HG02642 (cell line): Measurements from ENCODE around the gene TRIO.
A peak's percentile ranks its signal among the peaks of the same experiment; 100 is the strongest.
"Not testable (repeated sequence)": the region's sequence is repeated elsewhere in the genome, so short reads cannot be mapped to it uniquely, and the experiment has no call there.

Experiments
- ATAC-seq: cut with Tn5 transposase; IDR thresholded peaks from one replicate; pipeline ENCODE4 v1.9.1; 2021; ENCODE audit warnings: mild to moderate bottlenecking; ENCODE audit not compliant: unreplicated experiment, poor library complexity

TRIO gene

GRCh38 chr5:14142827-14143545 is at the start of gene TRIO:
TRIO (plus strand) TSS chr5:14143342; CDS start chr5:14143726, 384 bp downstream.
- ATAC-seq, result peak; percentile 52

GRCh38 chr5:14097380-14097779 is 45.8 kb upstream of the TRIO start:
- ATAC-seq, result not testable (repeated sequence)

DNA sequence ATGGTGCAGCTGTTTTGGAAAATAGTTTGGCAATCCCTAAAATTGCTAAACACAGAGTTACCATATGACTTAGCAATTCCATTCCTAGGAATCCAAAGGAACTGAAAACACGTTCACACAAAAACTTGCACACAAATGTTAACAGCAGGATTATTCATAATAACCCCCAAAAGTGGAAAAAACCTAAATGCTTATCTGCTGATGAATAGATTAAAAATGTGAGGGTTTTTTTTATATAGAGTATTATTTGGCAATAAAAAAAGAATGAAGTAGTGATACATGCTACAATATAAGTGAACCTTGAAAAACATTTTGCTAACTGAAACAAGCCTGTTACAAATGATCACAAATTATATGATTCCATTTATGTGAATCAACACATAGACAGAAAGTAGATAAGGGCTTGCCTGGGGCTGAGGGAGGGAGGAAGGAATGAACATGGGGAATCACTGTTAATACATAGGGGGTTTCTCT is 45.1 kb upstream of the TRIO start:
- ATAC-seq, result no peak

GRCh38 chr5:14100281-14100680 is 42.9 kb upstream of the TRIO start:
- no peak for ATAC-seq

DNA sequence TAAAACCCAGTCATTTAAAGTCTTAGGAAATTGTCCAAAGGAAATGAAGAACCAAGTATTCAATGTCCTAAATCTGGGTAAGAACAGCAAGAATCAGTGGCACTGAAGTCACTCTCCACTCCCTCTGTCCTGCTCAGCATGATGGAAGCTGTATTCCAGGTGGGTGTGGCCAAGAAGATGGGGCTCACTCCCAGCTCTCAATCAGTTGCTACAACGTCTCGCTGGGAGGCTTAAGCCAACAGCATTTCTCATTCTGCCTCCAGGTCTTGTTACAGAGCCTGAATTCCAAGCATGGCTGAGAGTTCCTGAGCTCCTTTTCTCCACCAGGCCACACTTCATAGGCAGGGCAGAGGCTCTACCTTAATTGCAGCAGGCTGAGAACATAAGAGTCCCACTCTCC is 41.2 kb upstream of the TRIO start:
- no peak for ATAC-seq

- ATAC-seq, result no peak
Measured at GRCh38 chr5:14102666-14103065, 40.5 kb upstream of the TRIO start.

GRCh38 chr5:14105718-14106410 is 37.3 kb upstream of the TRIO start:
- no peak for ATAC-seq

GRCh38 chr5:14107536-14107935 is 35.6 kb upstream of the TRIO start:
- no peak for ATAC-seq

DNA sequence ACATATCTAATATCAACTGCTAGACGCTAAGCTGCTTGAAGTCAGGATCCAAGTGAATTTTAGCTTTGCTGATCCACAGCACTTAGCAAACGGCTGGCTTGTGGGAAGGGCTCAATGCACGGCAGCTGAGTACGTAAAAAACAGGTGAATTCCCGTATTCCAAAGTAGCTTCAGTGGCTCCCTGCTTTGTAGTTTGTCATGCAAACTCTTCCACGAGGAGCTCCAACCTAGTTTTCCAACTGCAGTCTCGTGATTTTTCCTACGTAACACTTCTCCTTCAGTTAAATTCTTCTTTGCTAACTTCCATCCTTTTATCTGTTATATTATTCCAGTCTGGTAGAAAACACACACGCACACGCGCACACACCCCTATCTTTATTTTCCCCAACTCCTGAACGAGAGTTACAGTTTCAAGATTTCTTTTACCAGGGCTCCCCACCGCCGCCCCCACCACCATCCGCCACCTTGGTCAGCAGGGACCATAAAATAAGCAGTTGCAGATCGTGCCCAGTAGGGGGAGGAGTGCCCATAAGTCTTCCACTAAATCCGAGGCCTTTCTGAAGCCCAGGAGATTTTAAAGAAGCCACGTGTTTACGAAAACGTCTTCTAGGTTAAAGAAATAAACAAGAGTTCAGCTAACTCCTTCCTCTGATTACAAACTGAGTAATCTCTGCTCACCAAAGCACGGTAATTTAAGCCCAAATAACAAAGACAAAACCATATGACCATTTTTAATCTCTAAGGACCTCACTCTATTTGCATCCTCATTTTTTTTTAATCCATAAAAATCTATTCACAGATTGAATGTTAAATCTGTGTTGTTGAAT is 34.8 kb upstream of the TRIO start:
- ATAC-seq, result peak; percentile 74

DNA sequence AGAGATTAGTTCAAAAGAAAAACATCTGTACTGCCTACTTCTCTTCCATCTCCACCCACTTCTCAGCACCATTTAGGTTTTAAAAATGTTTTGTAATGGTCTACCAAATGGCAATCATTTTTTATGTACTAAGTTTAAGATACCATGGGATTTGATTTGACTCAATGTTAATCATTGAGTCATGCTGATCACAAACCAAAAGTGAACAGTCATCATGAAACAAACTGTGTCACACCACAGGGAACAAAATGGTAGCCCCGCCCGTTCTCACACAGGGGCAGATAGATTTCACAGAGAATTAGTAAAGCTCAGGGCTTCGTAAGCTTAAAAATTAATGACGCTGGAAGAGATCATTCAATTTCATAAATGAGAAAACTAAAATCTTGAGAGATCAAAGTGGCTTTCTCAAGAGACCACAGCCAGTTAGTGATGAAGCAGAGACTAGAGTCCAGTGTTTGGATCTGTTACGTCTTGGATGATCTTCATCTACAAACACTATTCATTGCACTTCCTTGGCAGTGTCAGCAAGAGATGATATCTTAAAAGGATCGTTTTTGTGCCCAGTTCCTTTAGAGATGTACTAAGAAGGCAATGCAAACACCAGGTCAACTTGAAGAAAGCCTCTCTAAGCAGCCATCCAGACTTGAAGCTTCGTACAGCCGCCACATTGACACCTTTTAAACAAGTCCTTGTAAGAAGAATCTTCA is 33.9 kb upstream of the TRIO start:
- peak; percentile 80 for ATAC-seq

- ATAC-seq, result no peak
Measured at GRCh38 chr5:14109771-14110170, 33.4 kb upstream of the TRIO start.

GRCh38 chr5:14110196-14110595 is 32.9 kb upstream of the TRIO start:
- no peak for ATAC-seq

DNA sequence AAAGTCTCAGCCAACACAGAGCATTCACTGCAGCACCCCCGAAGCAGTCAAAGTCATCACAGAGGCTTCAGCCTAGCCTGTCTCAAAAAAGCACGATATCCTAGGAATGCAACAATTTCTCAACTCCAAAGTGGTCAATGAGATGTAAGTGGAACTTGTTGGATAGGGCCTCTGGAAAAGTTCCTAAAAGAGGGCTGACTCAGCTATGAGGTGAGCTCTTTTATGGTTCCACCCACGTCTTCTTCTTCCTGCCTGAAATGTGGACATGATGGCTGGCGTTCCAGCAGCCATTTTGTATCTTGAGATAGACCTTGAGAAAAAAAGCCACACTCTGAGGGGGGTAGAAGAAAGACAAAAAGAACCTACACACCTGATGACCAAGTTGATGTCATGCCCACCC is 32.5 kb upstream of the TRIO start:
- no peak for ATAC-seq

DNA sequence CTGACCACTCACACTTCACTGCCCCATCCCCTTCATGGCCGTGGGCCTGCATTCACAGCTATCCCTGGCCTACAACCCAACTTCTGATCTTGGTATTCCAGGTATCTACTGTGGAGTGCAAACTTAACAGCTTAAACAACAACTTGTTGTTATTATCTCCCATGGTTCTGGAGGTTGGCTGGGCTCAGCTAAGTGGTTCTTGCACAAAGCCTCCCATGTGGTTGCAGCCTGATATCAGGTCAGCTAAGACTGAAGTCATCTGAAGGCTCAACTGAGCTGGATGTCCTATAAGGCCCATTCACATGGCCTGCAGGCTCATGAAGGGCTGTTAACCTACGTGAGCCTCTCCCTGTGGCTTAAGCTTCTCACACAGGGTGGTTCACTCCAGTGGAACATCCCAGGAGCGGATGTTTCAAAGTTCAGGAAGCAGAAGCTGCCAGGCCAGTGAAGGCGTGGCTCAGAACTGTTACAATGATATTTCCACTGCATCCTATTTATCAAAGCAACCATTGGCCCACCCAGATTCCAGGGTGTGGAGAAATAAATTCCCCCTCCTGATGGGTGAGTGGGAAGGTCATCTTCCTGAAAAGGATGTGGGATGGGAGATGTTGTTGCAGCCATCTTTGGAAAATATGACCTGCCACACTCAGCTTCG is 30.0 kb upstream of the TRIO start:
- ATAC-seq, result no peak

DNA sequence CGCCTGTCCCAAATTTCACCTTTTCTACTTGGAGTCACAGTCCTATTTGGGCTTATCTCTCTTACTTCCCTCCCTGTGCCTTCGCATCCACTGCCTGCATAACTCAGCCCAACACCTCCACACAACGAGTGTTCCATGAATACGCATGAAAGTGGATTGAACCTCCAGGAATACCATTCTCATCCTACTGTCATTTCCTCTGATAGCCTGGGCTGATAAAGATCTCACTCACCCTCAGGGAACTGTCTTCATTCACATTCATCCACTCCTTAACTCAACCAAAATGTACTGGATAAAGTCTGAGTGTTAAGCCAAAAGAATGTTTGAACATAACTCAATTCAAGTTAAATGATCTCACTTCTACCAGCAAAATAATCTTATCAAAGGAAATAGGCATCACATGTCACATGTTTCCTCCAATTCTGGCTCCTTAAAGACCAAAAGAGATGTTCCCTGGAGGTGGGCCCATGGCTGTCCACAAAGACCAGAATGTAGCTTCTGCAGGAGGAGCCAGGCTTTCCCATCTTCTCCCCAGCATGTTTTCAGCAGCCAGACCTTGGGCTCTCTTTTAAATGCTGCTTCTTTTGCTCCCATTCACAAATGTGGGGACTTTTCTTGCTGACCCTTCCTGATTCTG is 28.4 kb upstream of the TRIO start:
- no peak for ATAC-seq

DNA sequence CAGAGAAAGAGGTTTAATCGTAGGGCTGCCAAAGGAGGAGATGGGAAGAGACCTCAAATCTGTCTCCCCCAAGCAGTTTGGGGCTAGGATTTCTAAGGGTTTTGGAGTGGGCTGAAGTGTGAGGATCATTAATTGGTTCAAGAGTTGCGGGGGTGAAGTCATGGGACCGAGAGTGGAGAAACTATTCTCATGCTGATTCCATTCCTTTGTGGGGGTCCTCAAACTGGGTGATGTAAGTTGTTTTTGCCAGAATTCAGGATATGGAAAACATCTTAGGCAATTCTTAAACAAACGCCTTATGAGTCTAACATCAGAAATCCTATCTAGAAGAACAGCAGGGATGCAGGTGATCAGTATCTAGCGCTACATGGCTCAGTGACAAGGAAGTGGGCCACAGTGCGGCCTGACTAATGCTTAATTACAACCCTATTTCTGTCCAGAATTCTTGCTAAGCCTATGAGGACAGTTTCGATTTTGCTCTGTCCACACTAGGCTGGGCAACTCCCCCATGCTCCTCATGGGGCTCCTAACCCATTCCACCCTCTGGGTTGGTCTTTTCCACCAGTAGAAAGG is 27.7 kb upstream of the TRIO start:
- ATAC-seq, result no peak

DNA sequence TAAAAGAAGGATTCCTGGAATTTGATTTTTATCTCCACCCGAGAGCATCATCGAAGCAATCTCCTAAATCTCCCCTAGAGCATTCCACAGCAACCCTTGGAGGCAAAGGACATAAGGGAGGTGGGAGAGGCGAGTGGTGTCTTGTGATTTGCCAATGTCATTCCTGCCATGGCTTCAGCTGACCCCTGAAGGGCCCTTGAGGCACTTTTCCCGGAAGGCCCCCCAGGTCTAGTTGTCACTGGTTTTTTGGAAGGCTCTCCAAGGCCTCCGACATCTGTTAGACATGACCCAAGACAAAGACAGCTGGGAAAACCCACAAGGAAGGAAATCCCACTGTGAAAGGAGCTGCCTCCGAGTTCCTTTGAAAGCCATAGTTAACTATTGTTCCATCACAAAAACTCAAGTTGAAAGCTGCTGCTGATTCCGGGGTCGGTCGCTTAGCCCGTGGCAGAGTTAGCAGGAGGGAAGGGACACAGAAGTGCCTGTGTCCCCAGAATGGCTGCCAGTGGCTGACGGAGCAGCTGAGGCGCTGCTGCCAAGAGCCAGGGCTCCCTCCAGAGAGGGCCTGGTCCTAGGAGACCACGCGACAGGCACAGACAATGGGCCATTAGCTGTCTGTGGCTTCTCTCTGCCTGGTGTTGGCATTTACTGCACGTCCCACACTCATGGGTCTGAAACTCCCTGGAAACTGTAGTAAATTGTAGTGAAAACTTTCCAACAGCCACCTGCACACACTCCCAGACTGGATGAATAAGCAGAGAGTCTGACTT is 24.4 kb upstream of the TRIO start:
- ATAC-seq, result no peak

- ATAC-seq, result no peak
Measured at GRCh38 chr5:14120176-14120575, 23.0 kb upstream of the TRIO start.
